HCT116 (cell line): ENCODE data around the gene RXRA.

ENCODE experiments used
- CEBPB ChIP-seq: IDR thresholded peaks from 2 replicates; pipeline ENCODE4 v1.6.1; 2012; ENCODE audit warnings: low read depth
- EZH2 ChIP-seq: fragments of 200-600 bp; sonication (generic); IDR thresholded peaks from 2 replicates; pipeline ENCODE4 v1.6.1; 2017; ENCODE audit warnings: antibody characterized with exemption, mixed run types
- TCF7L2 ChIP-seq: IDR thresholded peaks from 2 replicates; pipeline ENCODE4 v1.7.0; 2011; ENCODE audit warnings: borderline replicate concordance, inconsistent platforms; ENCODE audit not compliant: insufficient read depth, insufficient read length; ENCODE audit errors: extremely low read depth
- TF ChIP-seq, protein P1 (sequence below), 3 experiments: fragments of 200-600 bp in 1 of 3; sonication (generic) in 1 of 3; IDR thresholded peaks in 2 of 3; conservative IDR thresholded peaks in 1 of 3; 2 replicates each; pipeline ENCODE4 v1.5.1; 2012 to 2017; ENCODE audit warnings: low read depth in 2 of 3, low read length in 2 of 3, antibody characterized with exemption in 1 of 3, borderline replicate concordance in 1 of 3, control low read depth in 1 of 3, mild to moderate bottlenecking in 1 of 3, mixed read lengths in 1 of 3, mixed run types in 1 of 3, moderate library complexity in 1 of 3; ENCODE audit not compliant: insufficient read depth in 1 of 3

DNA sequence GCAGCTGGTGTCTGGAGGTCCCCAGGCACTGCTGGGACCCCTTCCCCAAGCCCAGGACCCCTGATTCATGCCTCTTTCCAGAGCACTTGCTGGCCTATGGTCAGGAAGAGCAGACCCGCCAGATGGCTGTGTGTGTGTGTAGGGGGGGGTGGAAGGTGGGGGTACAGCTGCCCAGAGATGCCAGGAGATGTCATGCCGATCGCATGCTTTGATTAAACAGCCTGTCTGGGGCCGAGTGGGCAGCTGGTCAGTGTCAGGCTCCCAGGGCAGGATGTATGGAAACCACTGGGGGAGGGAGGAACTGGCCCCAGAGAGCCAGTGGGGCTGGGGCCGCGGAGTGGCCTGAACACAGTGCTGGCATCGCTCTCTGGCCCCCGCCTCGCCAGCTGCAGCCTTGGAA, 23.7 kb downstream of the RXRA start:
- TF ChIP-seq CEBPB = no peak
- TF ChIP-seq, protein P1, sequence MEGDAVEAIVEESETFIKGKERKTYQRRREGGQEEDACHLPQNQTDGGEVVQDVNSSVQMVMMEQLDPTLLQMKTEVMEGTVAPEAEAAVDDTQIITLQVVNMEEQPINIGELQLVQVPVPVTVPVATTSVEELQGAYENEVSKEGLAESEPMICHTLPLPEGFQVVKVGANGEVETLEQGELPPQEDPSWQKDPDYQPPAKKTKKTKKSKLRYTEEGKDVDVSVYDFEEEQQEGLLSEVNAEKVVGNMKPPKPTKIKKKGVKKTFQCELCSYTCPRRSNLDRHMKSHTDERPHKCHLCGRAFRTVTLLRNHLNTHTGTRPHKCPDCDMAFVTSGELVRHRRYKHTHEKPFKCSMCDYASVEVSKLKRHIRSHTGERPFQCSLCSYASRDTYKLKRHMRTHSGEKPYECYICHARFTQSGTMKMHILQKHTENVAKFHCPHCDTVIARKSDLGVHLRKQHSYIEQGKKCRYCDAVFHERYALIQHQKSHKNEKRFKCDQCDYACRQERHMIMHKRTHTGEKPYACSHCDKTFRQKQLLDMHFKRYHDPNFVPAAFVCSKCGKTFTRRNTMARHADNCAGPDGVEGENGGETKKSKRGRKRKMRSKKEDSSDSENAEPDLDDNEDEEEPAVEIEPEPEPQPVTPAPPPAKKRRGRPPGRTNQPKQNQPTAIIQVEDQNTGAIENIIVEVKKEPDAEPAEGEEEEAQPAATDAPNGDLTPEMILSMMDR (IDR thresholded peaks at IDR 0.05 in 2 of 3, conservative IDR thresholded peaks at IDR 0.05 in 1 of 3; ENCODE audit: borderline replicate concordance in 1 of 3, insufficient read depth in 1 of 3, low read depth in 2 of 3, low read length in 2 of 3) = no peak
- no peak for TF ChIP-seq TCF7L2
- TF ChIP-seq EZH2 = no peak
